Fibroblast of lung (primary cell): Measurements from ENCODE around the gene HMSD.

Source experiments
- CTCF ChIP-seq, 2 donors: IDR thresholded peaks in 1 of 2; conservative IDR thresholded peaks in 1 of 2; 1 replicate in 1 of 2; 2 replicates in 1 of 2; pipeline ENCODE4 v1.5.1; 2011 to 2012; ENCODE audit warnings: low read length in 2 of 2, control low read depth in 1 of 2, inconsistent platforms in 1 of 2, low read depth in 1 of 2, mild to moderate bottlenecking in 1 of 2
- EZH2 ChIP-seq: IDR thresholded peaks from 2 replicates; pipeline ENCODE4 v1.5.1; 2012; ENCODE audit warnings: low read length, control low read depth, mild to moderate bottlenecking; ENCODE audit errors: missing control alignments

GRCh38 chr18:63928331-63928730 is 20.8 kb upstream of the HMSD start:
- TF ChIP-seq CTCF (conservative IDR thresholded peaks at IDR 0.05 in 1 of 2, IDR thresholded peaks at IDR 0.05 in 1 of 2; ENCODE audit: low read depth in 1 of 2, low read length in 2 of 2) = no peak
- TF ChIP-seq EZH2 = no peak
